Activated T-cell treated with anti-CD3 and anti-CD28 coated beads for 24 hours (primary cell): ENCODE results near the gene OR6V1.

Source experiments
- DNase-seq: peaks from one replicate; pipeline ENCODE4 v3.0.0-alpha.2; 2020; ENCODE audit warnings: low read depth

The OR6V1 gene, protein sequence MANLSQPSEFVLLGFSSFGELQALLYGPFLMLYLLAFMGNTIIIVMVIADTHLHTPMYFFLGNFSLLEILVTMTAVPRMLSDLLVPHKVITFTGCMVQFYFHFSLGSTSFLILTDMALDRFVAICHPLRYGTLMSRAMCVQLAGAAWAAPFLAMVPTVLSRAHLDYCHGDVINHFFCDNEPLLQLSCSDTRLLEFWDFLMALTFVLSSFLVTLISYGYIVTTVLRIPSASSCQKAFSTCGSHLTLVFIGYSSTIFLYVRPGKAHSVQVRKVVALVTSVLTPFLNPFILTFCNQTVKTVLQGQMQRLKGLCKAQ

DNA sequence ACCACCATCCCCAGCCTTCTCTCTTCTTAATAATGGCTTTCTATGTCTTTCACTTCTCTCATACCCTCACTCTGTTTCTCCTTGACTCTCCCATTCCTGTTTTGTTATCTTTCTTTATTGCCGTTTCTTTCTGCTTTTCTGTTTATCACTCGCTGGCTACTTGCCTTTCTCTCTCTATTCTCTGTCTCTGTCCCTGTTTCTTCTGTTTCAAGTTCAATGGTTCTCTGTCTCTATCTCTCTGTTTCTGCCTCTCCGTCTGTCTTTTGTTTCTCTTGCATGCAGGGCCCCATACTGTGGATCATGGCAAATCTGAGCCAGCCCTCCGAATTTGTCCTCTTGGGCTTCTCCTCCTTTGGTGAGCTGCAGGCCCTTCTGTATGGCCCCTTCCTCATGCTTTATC lies at the start of gene OR6V1:
OR6V1 (plus strand) TSS at position 301 of the 400 bp plus-strand sequence; CDS start at position 301, 0 bp downstream.
- no peak for DNase-seq

DNA sequence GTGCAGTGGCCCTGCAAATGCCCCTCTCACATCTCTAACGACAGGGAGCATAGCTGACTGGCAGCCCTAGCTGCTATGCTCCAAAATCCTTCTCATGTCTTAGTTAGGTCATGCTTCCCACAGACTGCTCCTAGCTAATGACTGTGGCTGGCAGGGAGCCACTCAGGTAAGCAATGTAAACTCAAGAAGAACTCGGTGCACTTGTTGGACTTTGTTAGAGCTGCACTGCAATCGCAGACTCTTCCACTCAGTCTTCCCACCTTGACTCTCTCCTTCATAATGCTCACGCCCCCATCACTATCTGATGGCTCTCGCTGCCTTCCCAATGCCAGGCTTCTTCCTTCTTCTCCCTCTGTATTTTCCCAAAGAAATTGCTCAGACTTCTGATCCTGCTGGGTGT lies 49.2 kb upstream of the OR6V1 start:
- DNase-seq, result no peak

DNA sequence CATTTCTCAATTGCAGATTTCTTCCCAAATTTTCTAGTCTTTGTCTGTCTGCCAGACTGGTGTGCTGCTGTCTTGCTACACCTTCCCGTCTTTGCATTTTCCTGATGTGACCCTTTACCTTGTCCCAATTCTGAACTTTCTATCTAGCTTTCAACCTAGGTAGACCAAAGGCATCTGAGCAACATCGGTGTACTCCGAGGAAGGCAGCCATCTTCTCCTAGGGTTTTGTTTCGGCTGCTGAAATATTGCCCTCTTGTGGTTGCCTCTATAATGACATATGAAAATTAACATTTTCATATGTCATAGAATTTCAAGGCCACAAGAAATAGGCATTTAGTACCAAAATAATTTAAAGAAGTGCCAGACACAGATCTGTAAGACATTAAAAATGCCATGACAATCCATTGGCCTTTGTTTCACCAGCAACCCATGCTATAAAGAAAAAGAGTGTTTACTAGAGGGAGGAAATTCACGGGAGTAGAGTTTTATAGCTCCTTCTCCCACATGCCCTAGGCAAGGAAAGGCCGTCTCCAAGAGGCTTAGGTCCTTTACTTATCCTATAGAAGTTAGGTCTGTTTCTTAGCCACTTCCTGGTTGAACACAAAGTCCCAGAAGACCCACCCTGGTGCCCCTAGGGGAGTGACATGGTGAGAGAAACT lies 48.6 kb upstream of the OR6V1 start:
- no peak for DNase-seq

DNA sequence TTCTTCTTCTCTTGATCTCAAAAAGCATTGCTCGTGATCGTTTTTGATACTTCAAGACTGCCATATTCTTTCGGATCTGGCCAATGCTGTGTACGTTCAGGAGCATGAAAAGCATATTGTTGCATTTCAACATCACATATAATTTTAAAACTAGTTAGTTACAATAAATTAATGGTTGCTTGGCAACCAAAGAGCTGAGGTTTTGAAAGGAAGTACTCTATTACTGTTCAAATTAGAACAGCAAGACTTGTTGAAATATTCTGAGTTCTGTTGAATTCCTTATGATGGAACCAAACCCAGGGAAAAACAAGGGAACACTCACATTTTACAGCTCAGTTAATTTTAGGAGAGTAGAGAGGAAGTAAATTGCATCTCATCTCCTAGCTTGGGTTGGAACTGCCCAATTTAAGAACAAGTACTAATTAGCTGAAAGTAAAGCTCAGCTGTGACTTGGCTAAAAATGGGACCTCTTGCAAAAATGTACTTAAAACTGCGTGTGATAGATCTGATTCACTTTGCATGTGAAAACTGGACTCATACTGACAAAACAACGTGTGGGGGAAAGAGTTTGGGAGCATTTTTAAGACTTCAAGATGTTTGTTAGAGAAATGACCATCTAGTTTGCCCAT lies 46.4 kb upstream of the OR6V1 start:
- DNase-seq, result no peak

DNA sequence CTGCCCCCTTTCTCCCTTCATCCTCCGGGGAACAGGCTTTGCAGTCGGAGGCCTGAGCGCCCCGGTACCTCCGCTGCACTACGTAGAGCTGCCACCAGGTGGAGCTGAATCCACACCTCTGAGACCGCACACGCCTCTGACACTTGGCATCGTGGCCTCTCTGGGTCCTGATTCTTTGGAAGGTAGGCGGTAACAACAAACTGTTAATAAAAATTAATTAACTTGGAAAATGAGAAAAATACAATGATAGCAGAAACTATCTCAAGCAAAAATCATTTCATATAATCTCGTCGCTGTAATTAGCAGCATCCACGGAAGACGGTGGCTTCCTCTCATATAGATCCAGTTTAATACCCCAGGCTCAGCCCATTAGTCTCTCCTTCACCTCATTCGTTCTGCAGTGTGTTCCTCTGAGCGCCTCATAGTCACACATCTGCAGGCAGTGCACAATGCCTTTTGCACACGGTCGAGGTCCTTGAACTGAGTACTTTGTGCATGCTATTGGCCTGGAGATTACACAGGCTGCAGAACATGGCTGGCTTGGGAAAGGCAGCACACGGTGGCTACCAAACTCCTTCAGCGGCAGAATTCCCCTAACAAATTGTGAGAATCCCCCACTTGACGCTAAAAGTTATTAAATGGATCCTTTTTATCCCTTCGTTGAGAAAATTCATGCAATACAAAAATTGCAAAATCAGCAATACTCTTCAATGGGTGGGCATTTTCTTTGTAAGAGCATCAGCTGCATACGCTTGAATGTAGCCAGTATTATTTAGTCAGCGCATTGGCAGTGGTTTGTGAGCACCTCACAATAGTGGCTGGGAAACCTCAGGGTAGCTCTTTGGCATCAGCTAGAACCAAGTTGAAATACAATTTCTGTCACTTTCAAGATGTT lies 43.9 kb upstream of the OR6V1 start:
- DNase-seq, result peak; percentile 77

DNA sequence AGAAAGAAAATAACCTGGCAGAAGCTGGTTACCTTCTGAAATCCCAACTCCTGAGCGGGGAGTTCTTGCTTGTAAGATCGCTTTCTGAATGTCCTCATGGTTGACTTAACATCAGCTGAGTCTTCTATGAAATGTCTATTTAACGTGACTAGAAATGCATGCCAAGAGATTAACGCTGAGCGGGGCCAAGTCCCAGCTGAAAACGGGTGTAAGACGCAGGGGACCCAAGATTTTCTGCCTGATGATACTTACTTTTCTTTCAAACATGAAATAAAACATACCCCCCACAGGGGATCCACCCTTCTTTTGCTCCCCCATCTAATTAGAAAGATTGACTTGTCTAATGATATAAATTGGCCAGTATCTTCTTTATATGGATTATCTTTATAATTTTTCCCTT lies 40.1 kb upstream of the OR6V1 start:
- DNase-seq, result no peak

DNA sequence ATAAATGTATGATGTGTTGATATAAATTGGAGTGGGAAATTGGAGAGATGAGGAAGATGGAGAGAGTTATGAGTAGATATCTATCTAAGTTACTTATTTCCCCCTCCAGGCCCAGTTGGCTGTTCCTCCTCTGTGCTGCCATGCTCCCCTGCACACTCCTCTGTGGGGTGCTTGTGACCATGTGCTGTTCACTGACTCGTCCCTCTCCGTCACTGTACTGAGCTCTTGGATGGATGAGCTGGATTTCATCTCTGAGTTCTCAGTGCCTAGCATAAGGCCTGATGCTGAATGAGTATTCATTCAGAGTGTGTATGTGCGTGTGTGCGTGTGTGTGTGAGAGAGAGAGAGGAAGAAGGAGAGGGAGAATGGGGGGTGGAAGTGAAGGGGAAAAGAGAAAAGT lies 39.7 kb upstream of the OR6V1 start:
- no peak for DNase-seq

DNA sequence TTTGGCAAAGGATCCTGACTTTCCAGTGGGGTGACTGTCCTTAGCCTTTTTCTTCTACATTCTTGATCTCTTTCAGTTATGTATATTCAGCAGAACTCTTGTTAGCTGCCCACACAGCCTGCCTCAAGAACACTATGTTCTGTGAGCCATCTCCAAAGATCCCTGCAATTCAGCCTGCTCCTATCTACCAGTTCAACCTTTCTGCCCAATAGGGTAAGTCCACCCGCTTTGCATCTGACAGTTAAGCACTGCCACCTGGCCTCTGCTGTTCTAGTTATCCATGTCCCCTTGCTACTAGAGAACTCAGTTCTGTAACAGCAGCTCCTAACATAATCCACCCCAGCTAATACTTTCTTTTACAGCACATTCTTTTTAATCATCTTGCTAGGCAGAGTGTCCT lies 38.7 kb upstream of the OR6V1 start:
- DNase-seq, result no peak

DNA sequence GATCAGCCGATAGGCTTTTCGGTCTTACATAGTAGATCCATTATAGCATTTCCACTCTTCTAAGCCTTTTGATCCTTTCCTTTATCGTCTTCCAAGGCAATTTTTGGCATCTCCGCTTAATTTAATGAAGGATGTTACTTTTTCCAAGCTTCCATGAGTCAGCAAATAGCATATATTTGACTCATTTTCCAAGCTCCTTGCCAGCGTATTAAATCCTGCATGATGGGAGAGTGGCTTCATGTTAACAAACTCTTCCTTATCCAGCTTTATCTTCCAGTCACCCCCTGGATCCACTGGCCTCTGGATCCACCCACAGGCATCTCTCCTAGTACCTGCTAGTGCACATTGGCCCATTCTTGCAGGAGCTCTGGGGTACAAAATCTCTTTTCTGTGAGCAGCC lies 38.2 kb upstream of the OR6V1 start:
- no peak for DNase-seq

DNA sequence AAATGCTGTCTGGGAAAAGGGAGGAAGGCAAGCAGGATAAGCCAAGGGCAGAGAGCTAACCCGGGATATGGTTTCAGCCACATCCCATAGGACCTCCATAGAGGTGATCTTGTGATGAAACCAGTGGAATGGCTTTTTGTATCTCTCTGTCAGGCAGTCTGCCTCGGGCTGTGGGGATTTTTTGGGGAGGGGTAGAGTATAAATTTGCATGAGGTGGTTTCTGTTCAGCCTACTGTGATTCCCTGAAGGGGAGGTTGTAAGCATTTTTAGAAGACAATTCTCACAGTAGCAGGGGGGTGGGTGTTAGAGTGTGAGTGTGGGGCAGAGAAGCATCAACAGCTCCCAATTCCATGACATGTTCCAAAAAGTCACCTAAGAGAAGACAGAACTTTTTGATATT lies 37.1 kb upstream of the OR6V1 start:
- DNase-seq, result no peak

DNA sequence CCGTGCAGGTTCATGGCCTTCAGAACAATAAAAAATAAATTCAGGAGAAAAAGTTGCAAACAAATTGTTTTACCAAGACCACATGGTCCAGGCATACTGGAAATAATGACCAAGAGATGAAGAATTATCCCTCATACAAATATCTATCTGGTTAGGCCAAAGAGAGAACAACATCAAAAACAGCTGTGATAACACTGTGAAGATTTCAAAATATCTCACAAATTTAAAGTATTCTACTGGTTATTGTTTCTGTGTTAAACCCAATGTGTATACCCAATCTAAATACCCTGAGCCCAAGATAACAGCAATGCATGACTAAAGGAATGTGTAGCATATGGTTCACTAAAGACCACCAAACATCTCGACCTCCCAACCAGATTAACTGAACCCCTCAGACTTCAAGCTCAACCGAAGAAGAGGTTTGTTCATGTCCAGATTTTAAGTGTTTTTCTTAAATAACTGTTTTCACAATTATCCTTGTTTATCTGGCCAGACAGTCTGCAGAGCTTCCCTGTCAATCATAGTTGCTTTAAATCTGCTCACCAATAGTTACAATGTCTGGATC lies 36.1 kb upstream of the OR6V1 start:
- DNase-seq, result no peak

DNA sequence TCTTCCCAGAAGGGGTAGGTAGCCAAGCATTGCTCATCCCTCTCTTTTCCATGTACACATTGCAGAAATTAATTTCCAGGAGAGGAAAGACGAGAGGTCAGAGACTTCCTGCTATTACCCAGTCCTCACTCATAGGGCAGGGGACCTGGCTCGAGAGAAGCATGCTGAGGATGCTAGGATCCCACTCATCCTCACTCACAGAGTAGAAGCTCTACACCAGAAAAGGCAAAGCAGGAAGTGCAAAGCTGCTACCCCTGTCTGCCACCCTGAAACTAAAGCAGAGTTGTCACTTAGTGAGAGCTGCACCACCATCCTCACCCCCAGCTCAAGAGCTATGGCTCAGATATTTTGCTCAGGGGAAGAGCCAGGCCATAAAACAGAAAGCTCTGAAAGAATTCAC lies 35.1 kb upstream of the OR6V1 start:
- no peak for DNase-seq

DNA sequence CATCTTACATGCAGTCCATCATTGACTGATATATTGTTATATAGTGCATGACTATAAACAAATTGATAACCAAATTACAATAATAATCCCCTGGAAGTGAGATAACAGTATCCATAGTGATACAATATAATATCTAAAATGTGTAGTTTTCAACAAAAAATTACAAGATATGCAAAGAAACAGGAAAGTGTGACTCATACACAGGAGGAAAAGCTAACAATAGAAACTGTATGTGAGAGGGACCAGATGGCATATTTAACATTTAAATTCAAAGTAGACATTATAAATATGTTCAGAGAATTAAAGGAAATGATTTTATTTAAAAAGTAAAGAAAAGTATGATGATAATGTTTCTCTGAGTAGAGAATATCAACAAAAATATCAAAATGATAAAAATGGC lies 33.2 kb upstream of the OR6V1 start:
- DNase-seq, result no peak

DNA sequence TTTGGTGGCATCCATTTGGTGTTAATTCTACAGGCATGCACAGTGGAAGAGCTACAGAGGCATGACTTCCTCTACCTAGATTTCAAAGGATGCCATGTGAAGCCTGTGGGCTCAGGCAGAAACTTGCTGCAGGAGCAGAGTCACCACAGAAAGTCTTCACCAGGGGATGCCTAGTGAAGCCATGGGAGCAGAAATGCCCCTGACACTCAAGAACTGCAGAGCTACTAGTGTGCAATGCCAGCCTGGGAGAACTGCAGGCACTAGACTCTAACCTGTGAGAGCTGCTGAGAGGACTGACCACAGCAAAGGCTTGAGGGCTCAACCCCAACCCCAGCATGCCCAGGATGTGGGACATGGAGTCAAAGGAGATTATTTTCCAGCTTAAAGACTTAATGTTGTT lies 29.1 kb upstream of the OR6V1 start:
- DNase-seq, result no peak

DNA sequence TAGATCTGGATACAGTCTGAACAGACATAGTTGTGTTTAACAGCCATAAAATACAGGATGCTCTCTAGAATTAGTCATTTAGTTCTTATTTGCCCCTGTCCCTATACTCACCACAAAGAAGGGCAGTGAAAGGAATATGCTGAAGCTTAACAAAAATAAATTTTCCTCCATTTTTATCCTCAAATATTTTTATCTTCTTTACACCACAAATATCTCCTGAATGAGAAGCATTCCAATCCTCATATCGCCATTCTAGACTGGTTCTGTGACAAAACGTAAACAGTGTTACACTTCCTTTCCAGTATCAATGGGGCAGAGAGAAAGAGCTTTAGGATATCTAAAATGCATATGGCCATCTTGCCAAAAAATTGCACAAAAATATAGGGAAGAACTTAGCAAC lies 26.8 kb upstream of the OR6V1 start:
- DNase-seq, result no peak

DNA sequence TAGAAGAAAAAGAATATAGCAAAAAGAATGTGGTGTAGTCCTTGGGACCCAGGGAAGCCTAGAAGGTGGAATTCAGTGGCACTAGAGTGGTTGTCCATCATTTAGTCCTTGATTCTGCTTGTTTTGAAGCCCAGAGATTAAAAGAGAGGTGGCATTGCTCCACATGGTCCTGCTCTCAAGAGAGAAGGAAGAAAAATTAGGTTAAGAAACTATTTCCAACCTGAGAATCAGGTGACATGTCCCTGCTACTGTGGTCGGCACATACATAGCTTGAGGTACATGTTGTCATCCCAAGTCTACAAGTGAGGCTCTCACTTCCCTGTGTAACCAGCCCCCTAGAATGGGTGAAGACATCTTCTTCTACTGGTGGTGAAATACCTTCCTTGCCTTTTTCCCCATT lies 25.1 kb upstream of the OR6V1 start, which contains the start of gene OR9A2:
OR9A2 (minus strand) TSS at position 101 of the 400 bp plus-strand sequence; CDS start at position 101, 0 bp downstream.
- no peak for DNase-seq

DNA sequence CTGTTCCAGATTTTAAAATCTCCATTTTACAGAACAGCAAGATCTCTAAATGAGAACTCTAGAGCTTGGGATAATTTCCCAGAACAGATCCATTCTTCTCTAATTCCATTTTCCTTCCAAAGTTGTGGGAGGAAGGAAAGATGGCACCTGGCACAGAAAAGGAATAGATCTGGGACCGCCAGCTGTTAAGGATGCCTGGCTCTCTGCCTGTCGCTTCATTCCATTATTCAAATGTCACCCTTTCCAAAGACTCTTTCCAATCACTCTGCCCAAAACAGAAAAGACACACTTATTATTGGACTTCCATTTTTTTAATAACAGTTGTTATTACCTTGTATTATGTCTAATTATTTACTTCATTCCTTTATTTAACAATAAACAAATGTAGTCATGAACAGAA lies 24.5 kb upstream of the OR6V1 start:
- DNase-seq, result no peak

DNA sequence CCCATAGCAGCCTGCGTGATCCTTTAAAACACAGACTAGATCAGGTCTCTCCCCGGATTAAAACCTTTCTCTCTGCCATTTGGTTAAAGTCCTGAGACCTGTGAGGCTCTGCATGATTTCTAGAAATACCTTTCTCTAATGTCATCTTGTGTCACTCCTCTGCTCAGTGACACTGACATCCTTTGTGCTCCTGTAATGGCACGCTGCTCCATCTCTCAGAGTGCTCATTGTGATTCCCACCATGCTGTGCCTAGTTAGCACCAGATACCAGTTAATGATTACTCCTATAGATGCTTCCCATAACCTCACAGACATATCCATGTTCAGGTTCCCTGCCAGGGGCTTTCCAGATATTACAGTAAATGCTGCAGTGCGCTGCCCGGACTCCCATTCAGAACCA lies 13.5 kb upstream of the OR6V1 start:
- no peak for DNase-seq

DNA sequence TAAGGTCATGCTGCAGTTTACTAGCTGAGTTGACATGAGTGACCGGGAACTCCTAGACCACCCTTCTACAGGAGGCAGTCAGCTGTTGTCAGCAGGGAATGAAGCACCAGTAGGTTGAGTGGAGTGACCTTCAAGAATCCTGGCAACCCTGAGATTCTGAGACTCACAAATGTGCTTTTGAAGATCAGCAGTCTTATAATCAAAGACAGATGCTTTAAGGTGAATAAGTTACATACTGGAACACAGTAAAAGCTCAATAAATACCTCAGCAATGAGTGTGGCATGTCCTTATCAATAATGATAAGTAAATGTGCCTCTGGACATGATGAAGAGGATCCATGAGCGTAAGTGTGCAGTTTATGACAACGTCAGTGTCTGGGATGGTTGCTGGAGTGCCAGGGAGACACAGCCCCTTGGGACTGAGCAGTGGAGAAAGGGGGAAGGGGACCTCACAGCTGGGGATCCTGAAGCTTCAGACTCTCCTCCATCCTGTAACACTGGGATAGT lies 11.9 kb upstream of the OR6V1 start:
- no peak for DNase-seq

DNA sequence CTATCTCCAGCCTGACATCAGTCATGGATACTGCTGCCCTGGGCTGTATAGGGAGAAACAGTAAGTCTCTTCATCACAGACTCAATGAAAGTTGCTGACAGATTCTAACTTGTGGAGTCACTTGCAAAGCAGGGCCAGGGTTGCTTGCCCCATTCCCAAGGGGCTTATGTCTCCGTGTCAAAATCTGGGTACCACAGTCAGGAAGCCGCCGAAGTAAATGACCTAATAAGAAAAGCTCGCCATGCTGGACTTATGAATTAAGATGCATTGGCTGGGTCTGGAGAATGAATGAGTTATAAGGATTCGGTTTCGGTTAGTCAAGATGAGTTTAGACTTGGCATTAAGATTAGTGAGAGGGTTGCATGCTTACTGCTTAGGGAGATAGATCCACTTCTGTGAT lies 10.8 kb upstream of the OR6V1 start:
- no peak for DNase-seq

DNA sequence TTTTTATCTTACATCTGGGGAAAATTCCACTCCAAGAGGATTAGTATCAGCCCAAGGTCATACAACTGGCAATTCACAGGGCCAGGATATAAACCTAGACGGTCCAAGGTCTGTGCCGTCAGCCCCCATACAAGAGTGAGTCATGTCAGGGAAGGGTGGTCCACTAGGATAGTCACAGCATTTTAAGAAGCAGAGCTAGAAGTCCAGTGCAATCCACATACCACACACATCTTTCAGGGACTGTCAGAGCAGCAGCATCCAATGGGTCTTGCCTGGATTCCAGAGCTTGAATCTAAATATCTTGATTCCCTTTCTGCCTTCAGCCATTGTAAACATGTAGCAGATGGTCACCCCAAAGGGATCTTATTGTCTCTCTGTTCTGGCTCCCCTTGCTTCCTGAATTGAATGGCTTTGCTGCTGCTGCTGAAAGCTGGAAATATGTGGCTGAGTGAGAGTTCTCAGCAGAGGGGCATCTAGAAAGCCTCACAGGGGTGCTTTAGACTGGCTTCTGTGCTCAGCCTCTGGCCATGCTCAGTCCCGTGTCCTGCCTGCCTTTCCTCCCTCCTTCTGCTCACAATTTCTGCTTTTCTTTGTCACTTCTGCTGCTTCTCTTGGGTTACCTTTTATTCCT lies 9.9 kb upstream of the OR6V1 start:
- no peak for DNase-seq
